WTC11 (cell line): ENCODE results near the gene MYO18A. TPM values are rescaled to one million over a fixed set of nuclear protein-coding genes. Genes with fewer than 3 reads are reported as not detected.
A peak's percentile ranks its signal among the peaks of the same experiment; 100 is the strongest.

ENCODE experiments used
- ATAC-seq: fragments of 200-7000 bp; cut with Tn5 transposase; 2 replicates; pipeline ENCODE4 v1.10.0; 2021; ENCODE audit warnings: mild to moderate bottlenecking, moderate library complexity
- CTCF ChIA-PET: fragments of 300-600 bp; sonication (Branson Sonifier 250); formaldehyde crosslinking; loops from one replicate; lab custom pipeline; 2021; ENCODE audit warnings: antibody characterized with exemption; lab: Charles Lee
- POLR2A ChIA-PET: fragments of 350-600 bp; sonication (Branson Sonifier 250); formaldehyde crosslinking; loops from one replicate; lab custom pipeline; 2021; ENCODE audit warnings: antibody characterized with exemption; lab: Charles Lee
- DNase-seq: peaks from one replicate; pipeline ENCODE4 v3.0.0; 2021; ENCODE audit warnings: low spot score
- H3K27ac Mint-ChIP-seq: 2 replicates; pipeline ENCODE4 v1.8.0; 2021; ENCODE audit warnings: mixed read lengths
- H3K27me3 Mint-ChIP-seq: 2 replicates; pipeline ENCODE4 v1.8.0; 2021; ENCODE audit warnings: low read depth, mild to moderate bottlenecking, moderate library complexity, mixed read lengths
- H3K36me3 Mint-ChIP-seq: 2 replicates; pipeline ENCODE4 v1.8.0; 2021; ENCODE audit warnings: mixed read lengths
- H3K4me1 Mint-ChIP-seq: 2 replicates; pipeline ENCODE4 v1.8.0; 2022; ENCODE audit warnings: mixed read lengths
- H3K4me3 Mint-ChIP-seq: 2 replicates; pipeline ENCODE4 v1.8.0; 2021; ENCODE audit warnings: mild to moderate bottlenecking, moderate library complexity, mixed read lengths
- H3K9me3 Mint-ChIP-seq: 2 replicates; pipeline ENCODE4 v1.8.0; 2021; ENCODE audit warnings: mixed read lengths
- E2F4 ChIP-seq: sonication (generic); formaldehyde crosslinking; IDR thresholded peaks from 2 replicates; pipeline ENCODE4 v1.8.1; 2022; ENCODE audit warnings: low read depth, mild to moderate bottlenecking, moderate library complexity, missing genetic modification reagents, borderline replicate concordance
- ELF4 ChIP-seq: sonication (generic); formaldehyde crosslinking; IDR thresholded peaks from 2 replicates; pipeline ENCODE4 v1.8.1; 2022; ENCODE audit warnings: low read depth, mild to moderate bottlenecking, moderate library complexity, missing genetic modification reagents
- FOXP4 ChIP-seq: sonication (generic); formaldehyde crosslinking; IDR thresholded peaks from 2 replicates; pipeline ENCODE4 v1.8.0; 2022; ENCODE audit warnings: mild to moderate bottlenecking, missing genetic modification reagents
- GRHL2 ChIP-seq: fragments of 250-450 bp; sonication (Bioruptor Pico); IDR thresholded peaks from 2 replicates; pipeline ENCODE4 v1.8.0; 2022; ENCODE audit warnings: mild to moderate bottlenecking, moderate library complexity; ENCODE audit not compliant: insufficient replicate concordance, severe bottlenecking
- IRF2 ChIP-seq: sonication (generic); formaldehyde crosslinking; IDR thresholded peaks from 2 replicates; pipeline ENCODE4 v1.8.0; 2022; ENCODE audit warnings: low read depth, missing genetic modification reagents, borderline replicate concordance
- JAZF1 ChIP-seq: fragments of 250-450 bp; sonication (Bioruptor Pico); IDR thresholded peaks from 2 replicates; pipeline ENCODE4 v1.9.0; 2021; ENCODE audit warnings: moderate library complexity, mild to moderate bottlenecking, inconsistent platforms
- JUN ChIP-seq: sonication (generic); formaldehyde crosslinking; IDR thresholded peaks from 2 replicates; pipeline ENCODE4 v1.8.0; 2023; ENCODE audit warnings: mild to moderate bottlenecking, missing genetic modification reagents
- MXD4 ChIP-seq: fragments of 250-450 bp; sonication (Bioruptor Pico); IDR thresholded peaks from 2 replicates; pipeline ENCODE4 v1.8.0; 2021; ENCODE audit warnings: mild to moderate bottlenecking, moderate library complexity, borderline replicate concordance
- NFE2L1 ChIP-seq: sonication (generic); formaldehyde crosslinking; IDR thresholded peaks from 2 replicates; pipeline ENCODE4 v1.8.1; 2023; ENCODE audit warnings: missing genetic modification reagents
- NR3C1 ChIP-seq: sonication (generic); formaldehyde crosslinking; conservative IDR thresholded peaks from 2 replicates; pipeline ENCODE4 v1.8.1; 2023; ENCODE audit warnings: low read depth, mild to moderate bottlenecking, missing genetic modification reagents
- SMAD4 ChIP-seq: sonication (generic); formaldehyde crosslinking; IDR thresholded peaks from 2 replicates; pipeline ENCODE4 v1.8.0; 2022; ENCODE audit warnings: mild to moderate bottlenecking, missing genetic modification reagents
- TP53 ChIP-seq: sonication (generic); formaldehyde crosslinking; IDR thresholded peaks from 2 replicates; pipeline ENCODE4 v1.8.1; 2023; ENCODE audit warnings: mild to moderate bottlenecking, missing genetic modification reagents
- ZBTB21 ChIP-seq: sonication (generic); formaldehyde crosslinking; IDR thresholded peaks from 2 replicates; pipeline ENCODE4 v1.8.1; 2023; ENCODE audit warnings: mild to moderate bottlenecking, missing genetic modification reagents, borderline replicate concordance
- ZMAT4 ChIP-seq: fragments of 250-450 bp; sonication (Bioruptor Pico); IDR thresholded peaks from 2 replicates; pipeline ENCODE4 v1.9.0; 2021; ENCODE audit warnings: mild to moderate bottlenecking
- ZNF121 ChIP-seq: sonication (generic); formaldehyde crosslinking; IDR thresholded peaks from 2 replicates; pipeline ENCODE4 v1.8.0; 2023; ENCODE audit warnings: missing genetic modification reagents
- ZNF219 ChIP-seq: sonication (generic); formaldehyde crosslinking; IDR thresholded peaks from 2 replicates; pipeline ENCODE4 v1.8.0; 2023; ENCODE audit warnings: missing genetic modification reagents, mild to moderate bottlenecking, borderline replicate concordance
- ZNF263 ChIP-seq: sonication (generic); formaldehyde crosslinking; IDR thresholded peaks from 2 replicates; pipeline ENCODE4 v1.8.1; 2022; ENCODE audit warnings: low read depth, mild to moderate bottlenecking, moderate library complexity, missing genetic modification reagents
- ZNF416 ChIP-seq: fragments of 250-450 bp; sonication (Bioruptor Pico); IDR thresholded peaks from 2 replicates; pipeline ENCODE4 v1.9.0; 2021; ENCODE audit warnings: mild to moderate bottlenecking, inconsistent platforms
- total RNA-seq: library from RNA; stranded (reverse); gene quantifications from 3 replicates; pipeline ENCODE4 v1.2.3, GENCODE V29; 2021
- TF ChIP-seq, protein P1 (sequence below): sonication (generic); formaldehyde crosslinking; IDR thresholded peaks from 2 replicates; pipeline ENCODE4 v1.8.0; 2023; ENCODE audit warnings: missing genetic modification reagents
- TF ChIP-seq, protein P2 (sequence below): sonication (generic); formaldehyde crosslinking; IDR thresholded peaks from 2 replicates; pipeline ENCODE4 v1.8.1; 2022; ENCODE audit warnings: mild to moderate bottlenecking, missing genetic modification reagents, moderate library complexity, borderline replicate concordance

Gene MYO18A
- total RNA-seq, 1 experiment from 2014 or later: 54.9 TPM

- peaks cover 11% of the 10 kb centered on the region for H3K4me1 Mint-ChIP-seq
- DNase-seq (no peak), ATAC-seq (no peak)
- TF ChIP-seq, protein P1, sequence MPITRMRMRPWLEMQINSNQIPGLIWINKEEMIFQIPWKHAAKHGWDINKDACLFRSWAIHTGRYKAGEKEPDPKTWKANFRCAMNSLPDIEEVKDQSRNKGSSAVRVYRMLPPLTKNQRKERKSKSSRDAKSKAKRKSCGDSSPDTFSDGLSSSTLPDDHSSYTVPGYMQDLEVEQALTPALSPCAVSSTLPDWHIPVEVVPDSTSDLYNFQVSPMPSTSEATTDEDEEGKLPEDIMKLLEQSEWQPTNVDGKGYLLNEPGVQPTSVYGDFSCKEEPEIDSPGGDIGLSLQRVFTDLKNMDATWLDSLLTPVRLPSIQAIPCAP (CRISPR knock-in tag): no peak
- TF ChIP-seq GRHL2: no peak
- TF ChIP-seq ZMAT4 (CRISPR knock-in tag): no peak
- no peak for TF ChIP-seq ZNF416
- no peak for TF ChIP-seq NFE2L1 (CRISPR knock-in tag)
- no peak for TF ChIP-seq SMAD4
- no peak for TF ChIP-seq ZNF219
- no peak for TF ChIP-seq NR3C1 (CRISPR knock-in tag)
- no peak overlapping the region for H3K4me3 Mint-ChIP-seq
- no peaks in the 10 kb centered on the region for H3K9me3 Mint-ChIP-seq
- no peaks in the 10 kb centered on the region for H3K27me3 Mint-ChIP-seq
- H3K36me3 Mint-ChIP-seq: peaks cover 42% of the 10 kb centered on the region
- CTCF ChIA-PET: interaction anchor here (0.9 to 6.0 kb wide), 10 partner anchors 10 to 140 kb away, joined by 3 to 78 read pairs (median 12); no protein-coding TSS in a partner anchor
- POLR2A ChIA-PET: no interaction called here
- H3K27ac Mint-ChIP-seq: no peak overlapping the region
Observed at GRCh38 chr17:29093090-29093871, 86.9 kb downstream of the MYO18A start.

DNA sequence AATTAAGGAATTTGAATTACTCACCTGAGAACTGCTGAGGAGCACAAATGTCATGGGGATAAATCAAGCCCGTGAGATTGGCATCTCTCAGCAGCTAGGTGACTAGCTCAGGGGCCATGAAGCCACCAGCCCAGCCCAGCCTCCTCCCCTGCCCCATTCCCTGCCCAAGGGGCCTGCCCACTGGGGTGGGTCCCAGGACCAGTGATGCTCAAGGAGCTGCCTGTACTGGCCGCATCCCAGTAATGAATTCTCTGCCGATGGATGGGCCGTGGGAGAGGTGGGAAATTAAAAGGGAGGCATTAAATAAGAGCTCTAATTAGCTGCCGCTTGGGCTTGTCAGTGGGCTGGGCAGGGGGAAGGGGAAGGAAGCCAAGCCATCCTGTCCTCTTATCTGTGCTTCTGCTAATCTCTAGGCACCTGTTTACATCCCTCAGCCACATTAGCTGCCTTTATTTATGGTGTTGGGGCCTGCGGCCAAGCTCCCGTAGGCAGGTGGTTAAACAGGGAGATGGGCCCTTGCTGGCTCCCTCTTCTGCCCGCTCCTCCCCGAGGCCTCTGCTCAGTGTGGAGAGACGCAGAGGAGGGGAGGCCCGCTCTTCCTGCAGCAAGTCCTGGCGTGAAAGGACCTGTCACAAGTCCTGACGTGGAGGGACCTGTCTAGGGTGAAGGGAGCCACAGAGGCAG is 88.5 kb downstream of the MYO18A start:
- POLR2A ChIA-PET: no interaction called here
- H3K36me3 Mint-ChIP-seq: peaks cover 40% of the 10 kb centered on the region
- no peak for DNase-seq
- H3K27ac Mint-ChIP-seq: 0 out of 2 replicates have a peak overlapping the region, but pooled peaks have one; percentile 27
- H3K27me3 Mint-ChIP-seq: no peaks in the 10 kb centered on the region
- no peak for TF ChIP-seq GRHL2
- TF ChIP-seq JUN: no peak
- TF ChIP-seq ELF4 (CRISPR knock-in tag): no peak
- TF ChIP-seq IRF2 (CRISPR knock-in tag): no peak
- TF ChIP-seq, protein P2, sequence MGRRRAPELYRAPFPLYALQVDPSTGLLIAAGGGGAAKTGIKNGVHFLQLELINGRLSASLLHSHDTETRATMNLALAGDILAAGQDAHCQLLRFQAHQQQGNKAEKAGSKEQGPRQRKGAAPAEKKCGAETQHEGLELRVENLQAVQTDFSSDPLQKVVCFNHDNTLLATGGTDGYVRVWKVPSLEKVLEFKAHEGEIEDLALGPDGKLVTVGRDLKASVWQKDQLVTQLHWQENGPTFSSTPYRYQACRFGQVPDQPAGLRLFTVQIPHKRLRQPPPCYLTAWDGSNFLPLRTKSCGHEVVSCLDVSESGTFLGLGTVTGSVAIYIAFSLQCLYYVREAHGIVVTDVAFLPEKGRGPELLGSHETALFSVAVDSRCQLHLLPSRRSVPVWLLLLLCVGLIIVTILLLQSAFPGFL (CRISPR knock-in tag): no peak
- no peak for TF ChIP-seq E2F4 (CRISPR knock-in tag)
- TF ChIP-seq MXD4 (CRISPR knock-in tag): no peak
- TF ChIP-seq NFE2L1 (CRISPR knock-in tag): no peak
- TF ChIP-seq JAZF1 (CRISPR knock-in tag): no peak
- no peak for ATAC-seq
- H3K9me3 Mint-ChIP-seq: no peaks in the 10 kb centered on the region
- CTCF ChIA-PET: interaction anchor here (0.5 to 6.0 kb wide), 24 partner anchors 9 to 481 kb away, joined by 3 to 78 read pairs (median 4); no protein-coding TSS in a partner anchor
- H3K4me3 Mint-ChIP-seq: no peak overlapping the region
- H3K4me1 Mint-ChIP-seq: peaks cover 23% of the 10 kb centered on the region

DNA sequence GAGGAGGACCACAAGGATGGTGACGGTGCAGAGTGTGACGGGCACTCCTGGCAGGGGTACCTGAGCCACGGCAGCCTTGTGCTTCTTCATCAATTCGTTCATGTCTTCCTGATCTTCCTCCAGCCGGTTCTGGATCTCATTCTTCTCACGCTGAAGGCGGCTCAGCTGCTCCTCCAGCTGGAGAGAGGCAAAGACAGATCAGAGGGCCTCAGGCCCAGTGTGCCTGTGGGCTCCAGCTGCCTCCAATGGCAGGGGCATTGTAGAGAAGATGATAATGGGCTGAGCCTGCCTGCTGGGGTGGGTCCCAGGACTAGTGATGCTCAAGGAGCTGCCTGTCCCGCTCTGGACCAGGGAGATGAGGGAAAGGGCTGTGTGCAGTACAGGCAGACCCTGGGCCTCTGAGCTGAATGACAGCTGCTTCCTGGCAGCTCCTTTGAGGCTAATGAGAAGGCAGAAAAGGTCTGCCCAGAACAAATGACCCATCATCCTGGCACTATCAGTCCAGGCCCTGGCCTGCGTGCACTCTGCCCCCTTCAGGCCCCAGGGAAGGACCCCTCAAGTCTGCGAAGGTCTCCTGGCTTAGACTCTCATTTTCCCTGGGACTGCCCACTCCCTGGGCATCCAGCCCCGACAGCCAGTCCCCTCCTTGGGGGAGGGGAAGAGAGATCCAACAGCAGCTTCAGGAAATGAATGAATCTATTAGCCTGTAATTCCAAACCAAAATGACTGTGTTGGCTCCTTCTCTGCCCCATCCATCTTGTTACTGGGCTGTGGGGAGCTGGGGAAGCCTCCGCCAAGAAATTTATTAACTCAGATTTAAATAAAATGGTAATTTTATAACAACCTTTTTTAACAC is 89.2 kb downstream of the MYO18A start:
- H3K9me3 Mint-ChIP-seq: no peaks in the 10 kb centered on the region
- no peak overlapping the region for H3K4me3 Mint-ChIP-seq
- TF ChIP-seq ZNF121 (CRISPR knock-in tag) (no peak), ELF4 (CRISPR knock-in tag) (no peak), ZMAT4 (CRISPR knock-in tag) (no peak), ZNF263 (CRISPR knock-in tag) (no peak), ZBTB21 (CRISPR knock-in tag) (no peak), NFE2L1 (CRISPR knock-in tag) (no peak), TP53 (0 out of 2 replicates have a peak, but pooled peaks have one; percentile 36), FOXP4 (CRISPR knock-in tag) (no peak)
- ATAC-seq: no peak; the same call in 1 of the 2 replicates
- CTCF ChIA-PET: interaction anchor here (0.5 to 6.0 kb wide), 29 partner anchors 8 to 482 kb away, joined by 3 to 78 read pairs (median 4); partner anchors contain the start of gene PIPOX
- no peaks in the 10 kb centered on the region for H3K27me3 Mint-ChIP-seq
- peak overlapping the region; percentile 66 for H3K27ac Mint-ChIP-seq
- peaks cover 29% of the 10 kb centered on the region for H3K4me1 Mint-ChIP-seq
- peaks cover 44% of the 10 kb centered on the region for H3K36me3 Mint-ChIP-seq
- POLR2A ChIA-PET: no interaction called here
- no peak for DNase-seq
